Measurements from ENCODE around the gene ANKRD30A. TPM values are rescaled to one million over a fixed set of nuclear protein-coding genes. Genes with fewer than 3 reads are reported as not detected.
"Not testable (repeated sequence)": the region's sequence is repeated elsewhere in the genome, so short reads cannot be mapped to it uniquely, and the experiment has no call there.

Gene ANKRD30A, protein sequence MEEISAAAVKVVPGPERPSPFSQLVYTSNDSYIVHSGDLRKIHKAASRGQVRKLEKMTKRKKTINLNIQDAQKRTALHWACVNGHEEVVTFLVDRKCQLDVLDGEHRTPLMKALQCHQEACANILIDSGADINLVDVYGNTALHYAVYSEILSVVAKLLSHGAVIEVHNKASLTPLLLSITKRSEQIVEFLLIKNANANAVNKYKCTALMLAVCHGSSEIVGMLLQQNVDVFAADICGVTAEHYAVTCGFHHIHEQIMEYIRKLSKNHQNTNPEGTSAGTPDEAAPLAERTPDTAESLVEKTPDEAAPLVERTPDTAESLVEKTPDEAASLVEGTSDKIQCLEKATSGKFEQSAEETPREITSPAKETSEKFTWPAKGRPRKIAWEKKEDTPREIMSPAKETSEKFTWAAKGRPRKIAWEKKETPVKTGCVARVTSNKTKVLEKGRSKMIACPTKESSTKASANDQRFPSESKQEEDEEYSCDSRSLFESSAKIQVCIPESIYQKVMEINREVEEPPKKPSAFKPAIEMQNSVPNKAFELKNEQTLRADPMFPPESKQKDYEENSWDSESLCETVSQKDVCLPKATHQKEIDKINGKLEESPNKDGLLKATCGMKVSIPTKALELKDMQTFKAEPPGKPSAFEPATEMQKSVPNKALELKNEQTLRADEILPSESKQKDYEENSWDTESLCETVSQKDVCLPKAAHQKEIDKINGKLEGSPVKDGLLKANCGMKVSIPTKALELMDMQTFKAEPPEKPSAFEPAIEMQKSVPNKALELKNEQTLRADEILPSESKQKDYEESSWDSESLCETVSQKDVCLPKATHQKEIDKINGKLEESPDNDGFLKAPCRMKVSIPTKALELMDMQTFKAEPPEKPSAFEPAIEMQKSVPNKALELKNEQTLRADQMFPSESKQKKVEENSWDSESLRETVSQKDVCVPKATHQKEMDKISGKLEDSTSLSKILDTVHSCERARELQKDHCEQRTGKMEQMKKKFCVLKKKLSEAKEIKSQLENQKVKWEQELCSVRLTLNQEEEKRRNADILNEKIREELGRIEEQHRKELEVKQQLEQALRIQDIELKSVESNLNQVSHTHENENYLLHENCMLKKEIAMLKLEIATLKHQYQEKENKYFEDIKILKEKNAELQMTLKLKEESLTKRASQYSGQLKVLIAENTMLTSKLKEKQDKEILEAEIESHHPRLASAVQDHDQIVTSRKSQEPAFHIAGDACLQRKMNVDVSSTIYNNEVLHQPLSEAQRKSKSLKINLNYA (N-terminal part only)
- total RNA-seq = not detected in 2 replicates

GRCh38 chr10:37125191-37125732, at the start of gene ANKRD30A:
TSS of gene ANKRD30A (plus strand) at chr10:37125598. CDS start at chr10:37125788, 190 bp downstream.
- intact Hi-C loops (cut with micrococcal nuclease) = no loop called here

- intact Hi-C loops (cut with micrococcal nuclease) = not testable (repeated sequence)
These were observed 49.3 kb upstream of the ANKRD30A start for GRCh38 chr10:37076083-37076482.

- intact Hi-C loops (cut with micrococcal nuclease) = no loop called here
These were observed 29.4 kb upstream of the ANKRD30A start for GRCh38 chr10:37095792-37096573.

DNA sequence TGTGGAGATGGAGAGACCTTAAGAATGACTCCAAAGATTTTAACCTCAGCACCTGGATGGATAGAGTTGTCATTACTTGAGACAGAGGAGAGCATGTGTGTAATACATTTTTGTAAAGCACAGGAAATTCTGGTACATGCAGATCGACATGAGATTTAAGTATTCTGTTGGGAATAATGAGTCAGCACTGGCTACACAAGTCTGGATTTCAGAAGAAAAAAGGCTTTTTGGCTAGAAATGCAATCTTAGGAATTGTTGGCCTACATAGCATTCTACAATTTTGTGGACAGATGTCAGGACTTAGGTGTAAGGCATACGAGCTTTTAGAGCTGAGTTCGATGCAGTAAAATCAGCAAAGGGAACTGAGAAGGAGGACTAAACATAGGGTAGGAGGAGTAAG, 24.1 kb upstream of the ANKRD30A start:
- intact Hi-C loops (cut with micrococcal nuclease) = no loop called here

- intact Hi-C loops (cut with micrococcal nuclease) = no loop called here
These were observed 16.4 kb upstream of the ANKRD30A start for GRCh38 chr10:37109000-37109399.

DNA sequence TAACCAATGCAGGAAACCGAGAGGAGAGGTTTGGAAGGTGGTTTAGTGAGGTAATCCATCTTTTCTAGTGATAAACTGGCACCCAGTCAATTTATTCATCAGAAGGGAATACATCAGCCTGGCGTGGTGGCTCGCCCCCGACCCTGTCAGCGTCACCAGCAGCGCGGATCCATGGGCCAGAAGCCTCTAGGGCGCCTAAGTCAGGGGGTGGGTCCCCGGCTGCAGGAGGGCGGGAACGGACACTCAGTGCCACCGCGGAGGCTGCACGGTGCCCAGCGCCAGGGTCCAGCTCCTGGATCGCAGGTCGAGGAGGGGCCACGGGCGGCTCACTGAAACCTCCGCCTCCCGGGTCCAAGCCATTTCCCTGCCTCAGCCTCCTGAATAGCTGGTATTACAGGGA, 866 bp upstream of the ANKRD30A start:
- intact Hi-C loops (cut with micrococcal nuclease) = no loop called here

GRCh38 chr10:37125921-37126320, 523 bp downstream of the ANKRD30A start:
- intact Hi-C loops (cut with micrococcal nuclease) = no loop called here

- intact Hi-C loops (cut with micrococcal nuclease) = no loop called here
These were observed 21.0 kb downstream of the ANKRD30A start for GRCh38 chr10:37146443-37146842.

- intact Hi-C loops (cut with micrococcal nuclease) = not testable (repeated sequence)
These were observed 37.0 kb downstream of the ANKRD30A start for GRCh38 chr10:37162430-37162829.

DNA sequence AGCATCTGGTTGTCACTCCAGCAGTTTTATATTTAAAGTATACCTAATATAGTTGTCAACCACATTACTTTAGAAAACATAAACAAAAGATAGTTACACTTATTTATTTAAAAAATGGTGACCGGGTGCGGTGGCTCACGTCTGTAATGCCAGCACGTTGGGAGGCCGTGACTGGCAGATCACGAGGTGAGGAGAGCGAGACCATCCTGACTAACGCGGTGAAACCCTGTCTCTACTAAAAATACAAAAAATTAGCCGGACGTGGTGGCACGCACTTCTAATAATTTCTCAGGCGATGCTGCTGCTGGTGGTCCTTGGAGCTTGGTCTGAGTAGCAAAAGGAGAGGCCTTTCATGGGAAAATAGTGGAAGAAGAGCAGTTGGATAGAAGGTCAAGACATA, 46.5 kb downstream of the ANKRD30A start:
- intact Hi-C loops (cut with micrococcal nuclease) = not testable (repeated sequence)

DNA sequence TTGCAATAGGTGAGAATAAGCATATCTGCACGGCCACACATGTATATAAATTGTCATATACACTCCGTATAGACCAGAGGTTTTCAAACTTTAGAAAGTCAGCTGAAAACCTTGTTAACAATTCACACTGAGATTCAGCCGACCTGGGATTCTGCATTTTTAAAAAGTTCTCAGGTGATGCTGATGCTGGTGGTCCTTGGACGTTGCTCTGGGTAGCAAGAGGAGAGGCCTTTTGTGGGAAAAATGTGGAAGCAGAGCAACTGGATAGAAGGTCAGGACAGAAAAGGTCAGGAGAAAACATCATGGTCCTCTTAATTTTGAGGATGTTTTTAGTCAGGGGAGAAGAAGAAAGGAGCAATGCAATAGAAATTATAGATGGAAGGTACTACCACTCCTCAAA, 52.9 kb downstream of the ANKRD30A start:
- intact Hi-C loops (cut with micrococcal nuclease) = not testable (repeated sequence)

DNA sequence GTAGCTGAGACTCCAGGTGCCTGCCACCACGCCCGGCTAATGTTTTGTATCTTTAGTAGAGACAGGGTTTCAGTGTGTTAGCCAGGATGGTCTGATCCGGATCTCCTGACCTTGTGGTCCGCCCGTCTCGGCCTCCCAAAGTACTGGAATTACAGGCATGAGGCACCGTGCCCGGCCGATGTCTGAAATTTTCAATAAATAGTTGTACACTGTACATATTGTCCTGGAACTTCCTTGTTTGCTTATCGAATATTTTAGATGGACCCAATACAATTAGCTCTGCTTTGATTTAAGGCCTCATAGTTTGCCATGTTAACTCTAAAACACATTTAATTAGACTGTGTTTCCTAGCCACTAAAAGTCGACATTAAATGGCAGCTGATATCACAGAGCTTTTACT, 57.3 kb downstream of the ANKRD30A start:
- intact Hi-C loops (cut with micrococcal nuclease) = not testable (repeated sequence)

DNA sequence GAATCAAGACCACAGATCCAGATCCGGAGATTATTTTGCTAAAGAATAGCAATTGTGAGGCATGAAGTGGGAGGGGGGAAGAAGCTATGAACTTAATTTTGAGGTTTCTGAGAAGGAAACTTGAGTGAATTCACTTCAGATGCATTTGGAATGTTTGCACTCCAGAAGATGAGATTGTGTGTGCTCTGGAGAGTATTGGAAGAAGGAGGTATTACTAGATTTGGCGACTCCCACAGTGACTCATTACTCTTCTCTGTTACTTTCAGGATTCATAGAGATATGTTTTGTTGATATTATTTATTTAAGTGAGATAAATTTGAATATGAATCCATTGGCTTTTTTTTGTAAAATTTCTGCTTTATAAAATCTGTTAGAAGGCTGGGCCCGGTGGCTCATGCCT, 80.7 kb downstream of the ANKRD30A start:
- intact Hi-C loops (cut with micrococcal nuclease) = no loop called here

- intact Hi-C loops (cut with micrococcal nuclease) = no loop called here
These were observed 95.5 kb downstream of the ANKRD30A start for GRCh38 chr10:37220866-37221265.

GRCh38 chr10:37222046-37222445, 96.6 kb downstream of the ANKRD30A start:
- intact Hi-C loops (cut with micrococcal nuclease) = no loop called here

GRCh38 chr10:37225163-37225562, 99.8 kb downstream of the ANKRD30A start:
- intact Hi-C loops (cut with micrococcal nuclease) = no loop called here

DNA sequence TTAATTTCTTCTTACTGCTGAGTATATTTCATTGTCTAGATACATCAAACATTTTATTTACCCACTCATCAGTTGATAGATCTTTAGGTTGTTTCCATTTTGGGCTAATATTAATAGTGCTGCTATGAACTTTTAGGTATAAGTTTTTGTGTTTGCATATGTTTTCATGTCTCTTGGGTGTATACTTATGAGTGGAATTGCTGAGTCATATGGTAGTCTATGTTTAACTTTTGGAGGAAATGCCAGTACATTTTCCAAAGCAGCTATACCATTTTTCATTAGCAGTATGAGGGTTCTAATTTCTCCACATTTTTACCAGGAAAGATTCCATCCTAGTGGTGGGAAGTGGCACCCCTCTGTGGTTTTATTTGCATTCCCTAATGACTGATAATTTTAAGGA, 101.1 kb downstream of the ANKRD30A start:
- intact Hi-C loops (cut with micrococcal nuclease) = no loop called here

GRCh38 chr10:37234692-37235091, 109.3 kb downstream of the ANKRD30A start:
- intact Hi-C loops (cut with micrococcal nuclease) = no loop called here

GRCh38 chr10:37236093-37236492, 110.7 kb downstream of the ANKRD30A start:
- intact Hi-C loops (cut with micrococcal nuclease) = no loop called here

GRCh38 chr10:37240223-37240622, 114.8 kb downstream of the ANKRD30A start:
- intact Hi-C loops (cut with micrococcal nuclease) = no loop called here
